Esophagus squamous epithelium (tissue), 5 donors: ENCODE data around the gene ZNF474. TPM values are rescaled to one million over a fixed set of nuclear protein-coding genes. Genes with fewer than 3 reads are reported as not detected.

Experiments used
- DNase-seq: peaks from one replicate; lab custom pipeline; 2025; lab: John Stamatoyannopoulos, UW
- H3K27ac ChIP-seq, 4 donors: fragments of 200-600 bp; sonication (generic); one replicate each; pipeline ENCODE4 v1.5.1; 2016 to 2019; ENCODE audit warnings: mild to moderate bottlenecking in 1 of 4
- H3K27me3 ChIP-seq, 4 donors: fragments of 200-600 bp; sonication (generic); 1 replicate in 3 of 4; 2 replicates in 1 of 4; pipeline versions ENCODE4 v1.5.1 to v1.6.0; 2017 to 2021; ENCODE audit warnings: antibody characterized with exemption in 1 of 4
- H3K36me3 ChIP-seq, 3 donors: fragments of 200-600 bp; sonication (generic); one replicate each; pipeline ENCODE4 v1.5.1; 2016 to 2019
- H3K4me1 ChIP-seq, 3 donors: fragments of 200-600 bp; sonication (generic); one replicate each; pipeline ENCODE4 v1.5.1; 2017 to 2019
- H3K4me3 ChIP-seq, 4 donors: fragments of 200-600 bp; sonication (generic); 1 replicate in 3 of 4; 2 replicates in 1 of 4; pipeline ENCODE4 v1.5.1; 2016 to 2019; ENCODE audit warnings: mild to moderate bottlenecking in 2 of 4, moderate library complexity in 1 of 4
- H3K9me3 ChIP-seq, 3 donors: fragments of 200-600 bp; sonication (generic); one replicate each; pipeline ENCODE4 v1.5.1; 2016 to 2019
- CTCF ChIP-seq, 6 experiments: fragments of 450-650 bp in 4 of 6; fragments of 200-600 bp in 2 of 6; sonication (generic) in 2 of 6; IDR thresholded peaks; one replicate each; pipeline ENCODE4 v1.5.1; 2016 to 2019; ENCODE audit warnings: antibody characterized with exemption in 6 of 6, mild to moderate bottlenecking in 4 of 6, moderate library complexity in 4 of 6
- POLR2A ChIP-seq, 4 donors: fragments of 450-650 bp; IDR thresholded peaks; one replicate each; pipeline ENCODE4 v1.6.1; 2017; ENCODE audit warnings: antibody characterized with exemption in 4 of 4, mild to moderate bottlenecking in 4 of 4, moderate library complexity in 3 of 4
- WGBS, 2 donors: methylation state at CpG; one replicate each; pipeline ENCODE4 v1.1.5; 2018; 5-methylcytosine and 5-hydroxymethylcytosine counted together
- intact Hi-C: fragments of 100-400 bp; cut with DNase I; formaldehyde crosslinking; loops from one replicate; pipeline ENCODE4 v1.15.0; 2022
- total RNA-seq, 4 donors: library from RNA; depleted of rRNA; stranded (reverse); fragments of >200 nt; gene quantifications; one replicate each; pipeline ENCODE4 v1.1.0, GENCODE V29; 2016
- donor health status: DM: yes; HTN: yes; CAD: no.

The ZNF474 gene
- total RNA-seq, 4 donors from 2014 or later = 0.18 to 0.57 TPM; not detected in 2

GRCh38 chr5:122183788-122184170 lies 54.4 kb downstream of the ZNF474 start:
- H3K27me3 ChIP-seq = no peaks in the 10 kb centered on the region
- intact Hi-C loops = no loop called here
- no peak for DNase-seq
- no peak for TF ChIP-seq CTCF (IDR thresholded peaks at IDR 0.05)
- TF ChIP-seq POLR2A (IDR thresholded peaks at IDR 0.05) = no peak
- H3K27ac ChIP-seq = peak overlapping the region; percentile 74 to 83 (median 78)
- peaks cover 6 to 59% (median 45%) of the 10 kb centered on the region in 3 donors for H3K4me1 ChIP-seq
- no peaks in the 10 kb centered on the region for H3K36me3 ChIP-seq
- H3K4me3 ChIP-seq = no peak overlapping the region
- no peaks in the 10 kb centered on the region for H3K9me3 ChIP-seq

GRCh38 chr5:122184676-122185255 lies 55.4 kb downstream of the ZNF474 start:
- no peak for DNase-seq
- Histone ChIP-seq H3K27ac (peak overlapping the region in 1 of 4 donors; percentile 78), H3K9me3 (no peaks in the 10 kb centered on the region), H3K4me3 (no peak overlapping the region), H3K27me3 (no peaks in the 10 kb centered on the region), H3K4me1 (peaks cover 6 to 59% (median 45%) of the 10 kb centered on the region in 3 donors), H3K36me3 (no peaks in the 10 kb centered on the region)
- 72 to 84% methylated on average over 5 of the region's 5 CpGs for WGBS, 2 donors
- intact Hi-C loops = no loop called here
- TF ChIP-seq CTCF (IDR thresholded peaks at IDR 0.05) (no peak), POLR2A (IDR thresholded peaks at IDR 0.05) (no peak)

- no peak overlapping the region for H3K27ac ChIP-seq
- 50 to 61% methylated on average over 3 of the region's 3 CpGs for WGBS, 2 donors
- H3K4me1 ChIP-seq = peaks cover 4 to 33% (median 23%) of the 10 kb centered on the region in 3 donors
- intact Hi-C loops = no loop called here
- no peak for DNase-seq
- H3K36me3 ChIP-seq = no peaks in the 10 kb centered on the region
- no peak overlapping the region for H3K4me3 ChIP-seq
- TF ChIP-seq POLR2A (IDR thresholded peaks at IDR 0.05) (no peak), CTCF (IDR thresholded peaks at IDR 0.05) (no peak)
- H3K9me3 ChIP-seq = no peaks in the 10 kb centered on the region
- H3K27me3 ChIP-seq = no peaks in the 10 kb centered on the region
Observed at GRCh38 chr5:122187426-122187825, 58.1 kb downstream of the ZNF474 start.

GRCh38 chr5:122190156-122190555 lies 60.8 kb downstream of the ZNF474 start:
- Histone ChIP-seq H3K27me3 (no peaks in the 10 kb centered on the region), H3K4me3 (no peak overlapping the region), H3K27ac (no peak overlapping the region), H3K4me1 (peaks cover 0 to 15% (median 0%) of the 10 kb centered on the region in 3 donors), H3K36me3 (no peaks in the 10 kb centered on the region), H3K9me3 (no peaks in the 10 kb centered on the region)
- 70 to 72% methylated on average over 3 of the region's 3 CpGs for WGBS, 2 donors
- intact Hi-C loops = loop anchor here (5.0 to 10.0 kb wide), 2 partner anchors 222 to 305 kb away; no protein-coding TSS in a partner anchor
- DNase-seq = no peak
- TF ChIP-seq POLR2A (IDR thresholded peaks at IDR 0.05) = no peak
- no peak for TF ChIP-seq CTCF (IDR thresholded peaks at IDR 0.05)

- Histone ChIP-seq H3K36me3 (no peaks in the 10 kb centered on the region), H3K27ac (no peak overlapping the region), H3K4me3 (no peak overlapping the region), H3K4me1 (peaks cover 0 to 8% (median 0%) of the 10 kb centered on the region in 3 donors), H3K9me3 (no peaks in the 10 kb centered on the region), H3K27me3 (no peaks in the 10 kb centered on the region)
- DNase-seq = no peak
- intact Hi-C loops = loop anchor here (5.0 to 10.0 kb wide), 2 partner anchors 220 to 302 kb away; no protein-coding TSS in a partner anchor
- peak; percentile 24 to 78 (median 58) for TF ChIP-seq CTCF (IDR thresholded peaks at IDR 0.05)
- TF ChIP-seq POLR2A (IDR thresholded peaks at IDR 0.05) = no peak
- 30 to 42% methylated on average over 7 to 8 of the region's 8 CpGs for WGBS, 2 donors
Observed at GRCh38 chr5:122192497-122193496, 63.5 kb downstream of the ZNF474 start.
